Stimulated activated CD4-positive, alpha-beta T cell treated with anti-CD3 and anti-CD28 coated beads, Interleukin-4, amount 100 ng/mL, for 24 hours (primary cell): ENCODE data around the gene LHFPL6.

Experiments
- DNase-seq: peaks from one replicate; pipeline ENCODE4 v3.0.0-alpha.2; 2020

The LHFPL6 gene

DNA sequence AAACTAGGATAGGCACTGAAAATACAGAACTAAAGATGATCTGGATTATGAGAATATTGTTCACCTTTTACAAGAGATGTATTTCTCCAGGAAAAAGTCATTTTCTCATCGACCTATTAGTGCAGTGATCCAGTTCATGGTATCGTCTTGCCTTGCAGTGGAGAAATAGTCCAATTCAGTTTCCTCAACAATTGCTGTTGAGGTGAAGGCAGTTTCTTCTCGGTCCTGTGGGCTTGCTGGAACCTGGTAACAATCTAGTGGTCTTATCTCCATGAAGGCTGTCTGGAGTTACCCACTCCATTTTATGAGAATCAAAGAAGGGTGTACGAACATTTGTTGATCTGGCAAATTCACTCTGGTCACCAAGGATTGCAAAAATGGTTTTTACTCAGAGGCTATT is 266.8 kb downstream of the LHFPL6 start:
- no peak for DNase-seq

- DNase-seq: no peak
Measured at GRCh38 chr13:39335721-39336120, 267.3 kb downstream of the LHFPL6 start.

GRCh38 chr13:39330504-39330903 is 272.5 kb downstream of the LHFPL6 start:
- no peak for DNase-seq

DNA sequence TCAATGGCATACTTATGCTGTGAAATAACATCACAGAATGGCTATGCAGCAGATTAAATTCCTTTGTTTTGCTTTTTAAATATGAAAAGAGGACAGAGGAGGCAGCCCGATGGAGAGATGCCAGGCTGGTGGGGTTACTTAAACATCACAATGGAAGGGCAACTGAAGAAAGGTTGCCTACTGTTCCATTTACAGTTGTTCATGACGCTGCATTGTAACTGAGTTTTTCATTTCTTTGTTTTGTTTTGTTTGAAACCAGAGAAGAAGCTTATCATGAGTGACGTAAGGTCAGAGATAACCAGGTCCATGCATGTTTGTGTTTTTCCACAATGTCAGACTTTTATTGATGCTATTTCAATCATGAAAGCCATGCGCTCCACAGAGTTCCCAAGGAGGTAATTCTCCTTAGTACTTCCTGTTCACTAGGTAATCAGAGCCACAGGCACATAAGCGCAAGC is 273.8 kb downstream of the LHFPL6 start:
- no peak for DNase-seq

DNA sequence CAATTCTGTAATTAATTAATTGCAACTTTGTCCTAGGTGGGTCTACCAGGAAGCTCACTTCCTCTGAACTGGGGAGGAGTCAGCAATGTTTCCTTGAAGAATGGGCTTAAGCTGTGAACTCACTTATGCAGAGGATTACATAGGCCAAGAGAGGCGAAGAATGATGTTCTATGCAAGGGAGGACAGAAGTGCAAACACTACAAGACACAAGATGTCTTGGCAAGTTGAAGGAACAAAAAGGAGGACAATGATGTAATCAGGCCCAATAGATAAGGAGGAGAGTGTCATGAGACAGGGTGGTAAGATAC is 275.9 kb downstream of the LHFPL6 start:
- no peak for DNase-seq

DNA sequence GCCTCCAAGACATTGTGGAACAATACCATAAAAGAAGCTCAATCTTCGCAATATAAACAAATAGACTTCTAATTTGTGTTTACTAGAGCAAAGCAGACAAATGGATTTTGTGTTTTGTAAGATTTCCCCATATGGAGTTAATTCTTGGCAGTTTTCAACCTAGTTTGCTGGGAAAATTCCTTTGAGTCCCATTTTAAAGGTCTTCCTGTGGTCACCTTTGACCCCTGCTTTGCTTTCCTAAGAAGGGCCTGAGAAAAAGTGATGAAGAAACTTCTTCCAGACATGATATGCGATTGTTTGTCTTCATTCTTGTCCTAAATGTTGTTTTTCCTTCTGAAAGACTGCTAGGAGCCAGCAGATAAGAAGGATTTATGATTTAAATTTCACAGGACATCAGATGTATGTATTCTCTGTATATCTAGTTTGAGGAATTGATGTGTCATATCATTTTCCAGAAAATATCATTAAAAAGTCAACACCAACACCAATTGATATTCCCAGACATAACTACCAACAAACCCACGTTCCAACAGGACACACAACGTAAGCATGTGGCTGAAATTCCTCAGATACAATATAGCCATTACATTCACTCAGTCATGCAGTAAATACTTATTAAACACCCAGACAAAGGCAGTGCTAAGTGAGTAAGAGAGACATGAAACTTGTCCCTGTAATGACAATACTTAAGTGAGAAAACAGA is 276.4 kb downstream of the LHFPL6 start:
- no peak for DNase-seq

DNA sequence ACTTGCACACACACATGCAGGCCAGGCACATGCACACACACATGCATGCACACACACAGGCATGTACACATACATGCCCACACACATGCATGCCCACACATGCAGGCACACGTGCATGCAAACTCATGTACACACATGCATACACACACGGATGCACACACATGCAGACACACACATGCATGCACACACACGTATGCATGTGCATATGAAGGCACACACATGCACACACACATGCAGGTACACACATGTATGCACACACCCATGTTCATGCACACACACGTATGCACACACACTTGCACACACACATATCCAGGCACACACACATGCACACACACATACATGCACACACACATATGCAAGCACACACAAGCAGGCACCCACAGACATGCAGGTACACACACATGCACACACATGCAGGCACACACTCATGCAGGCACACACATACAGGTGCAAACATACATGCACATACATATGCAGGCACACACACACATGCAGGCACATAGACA is 278.1 kb downstream of the LHFPL6 start:
- no peak for DNase-seq

DNA sequence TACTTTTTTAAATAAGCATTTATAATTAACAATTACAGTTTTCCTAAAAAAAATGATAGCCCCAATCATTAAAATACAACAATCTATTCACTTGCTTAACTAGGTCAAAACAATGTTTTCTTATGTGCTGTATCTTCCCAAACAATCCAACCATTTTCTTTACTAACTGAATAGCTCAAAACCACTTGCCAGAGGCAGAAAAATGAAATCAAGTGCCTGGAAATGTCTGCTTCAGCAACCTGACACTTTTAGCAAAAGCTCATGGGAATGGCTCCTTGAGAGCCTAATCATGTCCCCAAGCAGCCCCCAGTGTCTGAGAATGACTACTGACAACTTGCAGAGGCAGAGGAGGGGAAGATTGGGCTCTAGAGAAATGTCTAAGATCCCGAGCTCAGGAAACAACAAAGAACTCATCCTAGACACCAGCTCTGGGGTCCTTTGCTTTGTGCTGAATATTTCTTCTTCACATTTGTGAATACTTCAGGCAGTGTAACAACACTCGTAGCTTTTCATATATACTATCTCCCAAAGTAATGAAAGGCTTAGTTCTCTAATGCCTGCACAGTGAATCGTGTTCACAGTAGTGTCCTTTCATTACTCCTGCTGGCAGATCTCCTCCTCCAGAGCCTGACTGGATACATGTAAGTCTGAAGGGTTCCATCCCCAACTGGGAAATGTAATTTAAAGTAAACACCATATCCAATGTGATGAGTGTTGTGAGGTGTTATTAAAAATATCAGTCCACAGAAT is 280.0 kb downstream of the LHFPL6 start:
- DNase-seq: no peak

GRCh38 chr13:39321574-39321973 is 281.4 kb downstream of the LHFPL6 start:
- no peak for DNase-seq

GRCh38 chr13:39318161-39318560 is 284.8 kb downstream of the LHFPL6 start:
- no peak for DNase-seq

DNA sequence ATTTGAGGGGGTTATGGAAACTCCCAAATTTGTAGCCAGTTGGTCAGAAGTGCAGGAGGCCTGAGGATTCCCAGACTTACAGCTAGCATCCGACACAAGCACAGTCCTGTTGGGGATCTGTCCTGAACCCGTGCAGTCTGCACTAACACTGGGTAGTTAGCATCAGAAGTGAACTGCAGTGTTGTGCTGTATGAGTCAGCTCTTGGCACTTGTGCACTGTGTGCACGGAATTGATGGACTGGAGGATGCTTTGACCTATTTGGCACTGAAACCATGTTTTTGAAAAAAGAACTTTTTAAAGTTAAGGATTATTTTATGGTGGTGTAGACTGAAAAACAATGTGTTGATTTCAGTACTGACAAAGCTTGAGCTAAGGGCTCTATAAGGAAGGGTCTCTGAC is 285.7 kb downstream of the LHFPL6 start:
- no peak for DNase-seq

DNA sequence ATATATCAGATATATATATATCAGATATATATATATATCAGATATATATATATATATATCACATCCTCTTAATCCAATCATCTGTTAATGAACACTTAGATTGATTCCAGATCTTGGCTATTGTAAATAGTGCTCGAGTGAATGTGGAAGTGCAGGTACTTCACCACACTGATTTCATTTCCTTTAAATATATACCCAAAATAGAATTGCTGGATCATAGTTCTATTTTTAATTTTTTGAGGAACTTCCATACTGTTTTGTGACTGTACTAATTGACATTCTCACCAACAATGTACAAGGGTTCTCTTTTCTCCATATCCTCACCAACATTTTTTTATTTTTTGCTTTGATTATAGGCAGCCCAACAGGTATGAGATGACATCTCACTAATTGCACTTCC is 287.2 kb downstream of the LHFPL6 start:
- no peak for DNase-seq

GRCh38 chr13:39313721-39314120 is 289.3 kb downstream of the LHFPL6 start:
- no peak for DNase-seq

DNA sequence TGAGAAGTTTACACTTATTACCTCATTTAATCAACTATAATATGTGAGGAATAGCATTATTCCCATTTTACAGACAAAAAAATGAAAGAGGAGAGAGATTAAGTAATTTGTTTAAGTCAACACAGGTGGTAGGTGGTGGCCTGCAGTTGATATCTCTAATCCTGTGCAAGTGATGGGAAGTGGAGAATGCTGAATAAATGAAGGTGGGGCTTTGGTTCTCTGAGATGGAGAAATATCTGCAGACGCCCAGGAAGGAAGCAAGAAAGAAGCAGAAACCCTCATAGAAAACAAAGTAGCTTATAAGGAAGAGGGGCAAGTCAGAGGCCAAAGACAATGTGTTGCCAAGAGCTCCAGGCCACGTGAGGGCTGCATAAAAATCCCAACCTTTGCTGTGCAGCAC is 290.4 kb downstream of the LHFPL6 start:
- DNase-seq: no peak

GRCh38 chr13:39311619-39312018 is 291.4 kb downstream of the LHFPL6 start:
- no peak for DNase-seq

- DNase-seq: no peak
Measured at GRCh38 chr13:39310961-39311360, 292.0 kb downstream of the LHFPL6 start.

DNA sequence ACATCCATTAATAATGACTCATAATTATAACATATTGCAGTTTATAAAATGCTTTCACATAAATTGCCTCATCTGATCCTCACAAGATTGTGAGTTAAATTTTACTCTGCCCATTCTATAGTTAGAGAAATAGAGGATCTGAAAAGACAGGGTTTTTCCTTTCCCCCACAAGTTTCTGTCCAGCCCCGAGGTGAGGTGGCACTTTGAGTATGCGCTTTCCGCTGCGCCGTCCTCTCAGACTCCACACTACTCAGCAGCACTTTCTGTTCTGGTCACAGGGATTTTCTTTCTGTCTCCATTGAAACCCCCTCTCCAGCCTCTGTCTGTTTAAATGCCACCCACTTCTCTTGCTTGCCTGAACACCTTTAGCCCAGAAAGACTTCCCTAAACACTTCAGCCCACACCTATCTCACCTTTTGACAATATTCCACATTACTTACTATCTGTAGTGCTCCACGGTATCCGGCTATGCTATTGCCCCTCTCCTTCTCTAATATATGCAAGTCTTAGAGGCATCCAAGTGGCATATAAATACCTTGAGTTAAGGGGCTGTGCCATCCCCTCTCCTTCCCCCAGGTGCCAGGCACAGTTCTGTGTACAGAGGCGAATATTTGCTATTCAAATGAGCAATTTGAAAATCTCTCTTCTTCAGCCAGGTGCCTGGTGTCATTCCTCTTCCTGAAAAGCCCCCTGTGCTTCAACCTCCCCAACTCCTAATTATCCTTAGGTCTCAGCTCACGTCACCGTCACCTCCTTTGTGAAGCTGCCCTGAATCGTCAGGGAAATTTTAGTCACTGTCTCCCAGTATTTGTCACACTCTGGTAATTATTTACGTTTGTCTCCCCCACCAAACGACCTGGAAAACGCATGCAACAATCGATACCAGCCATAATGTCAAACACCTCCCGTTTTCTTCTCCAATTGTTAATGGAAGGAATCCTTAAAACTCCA is 296.1 kb downstream of the LHFPL6 start:
- peak; percentile 40 for DNase-seq

DNA sequence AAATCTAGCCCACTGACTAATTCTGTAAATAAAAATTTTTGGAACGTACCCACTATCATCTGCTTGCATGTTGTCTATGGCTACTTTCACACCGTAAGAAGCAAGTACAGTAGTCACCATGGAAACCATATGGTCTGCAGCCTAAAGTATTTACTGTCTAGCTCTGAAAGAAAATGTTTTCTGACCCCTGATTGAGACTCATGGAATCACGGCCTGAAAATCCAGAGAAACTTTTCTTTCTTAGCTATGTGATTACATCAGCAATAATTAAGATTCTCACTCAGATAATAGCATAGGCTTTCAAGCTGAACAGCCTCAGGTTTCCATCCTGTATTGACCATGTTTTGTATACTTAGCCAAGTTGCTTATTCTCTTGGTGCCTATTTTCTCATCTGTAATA is 300.2 kb downstream of the LHFPL6 start:
- DNase-seq: no peak

GRCh38 chr13:39298951-39299350 is 304.0 kb downstream of the LHFPL6 start:
- no peak for DNase-seq

DNA sequence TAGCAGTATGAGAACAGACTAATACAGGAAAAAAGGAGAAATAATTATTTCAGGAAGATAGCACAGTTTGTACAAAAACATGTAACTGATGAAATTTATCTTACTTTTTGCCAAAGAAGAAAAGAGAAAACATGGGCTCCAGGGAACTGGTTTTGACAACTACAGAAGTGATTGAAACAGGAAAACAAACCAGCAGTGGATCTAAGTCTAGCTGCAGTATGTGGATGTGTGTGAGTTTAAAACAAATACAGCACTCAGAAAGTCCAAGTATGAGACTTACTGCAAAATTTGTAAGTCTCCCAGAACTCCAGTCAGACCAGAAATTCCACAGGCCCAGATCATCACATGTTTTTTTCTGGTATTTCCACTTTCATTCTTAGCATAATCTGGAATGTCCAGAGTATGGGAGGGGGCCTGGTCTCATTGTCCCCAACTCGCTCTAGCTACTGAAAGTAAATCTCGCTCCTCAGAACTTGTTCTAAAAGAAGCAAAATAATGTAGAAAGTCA is 305.3 kb downstream of the LHFPL6 start:
- no peak for DNase-seq

DNA sequence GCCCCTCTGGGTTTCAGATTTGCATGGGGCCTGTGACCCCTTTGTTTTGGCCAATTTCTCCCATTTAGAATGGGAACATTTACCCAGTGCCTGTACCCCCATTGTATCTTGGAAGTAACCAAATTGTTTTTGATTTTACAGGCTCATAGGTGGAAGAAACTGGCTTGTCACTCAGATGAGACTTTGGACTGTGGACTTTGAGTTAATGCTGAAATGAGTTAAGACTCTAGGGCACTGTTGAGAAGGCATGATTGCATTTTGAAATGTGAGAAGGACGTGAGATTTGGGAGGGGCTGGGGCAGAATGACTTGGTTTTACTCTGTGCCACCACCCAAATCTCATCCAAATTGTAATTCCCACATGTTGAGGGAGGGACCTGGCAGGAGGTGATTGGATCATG is 306.0 kb downstream of the LHFPL6 start:
- DNase-seq: no peak

DNA sequence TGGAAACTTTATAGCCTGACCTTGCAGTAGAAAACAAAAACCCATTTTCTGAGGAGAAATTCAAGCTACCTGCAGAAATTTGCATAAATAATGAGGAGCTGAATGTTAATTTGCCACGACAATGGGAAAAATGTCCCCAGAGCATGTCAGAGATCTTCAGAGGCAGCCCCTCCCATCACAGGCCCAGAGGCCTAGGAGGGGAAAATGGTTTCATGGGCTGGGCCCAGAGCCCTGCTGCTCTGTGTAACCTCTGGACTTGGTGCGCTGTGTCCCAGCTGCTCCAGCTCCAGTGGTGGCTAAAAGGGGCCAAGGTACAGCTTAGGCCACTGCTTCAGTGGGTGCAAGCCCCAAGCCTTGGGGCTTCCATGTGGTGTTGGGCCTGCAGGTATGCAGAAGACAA is 306.8 kb downstream of the LHFPL6 start:
- no peak for DNase-seq
